Adrenal gland (tissue), 12 donors: ENCODE measurements around the gene DEDD2. TPM values are rescaled to one million over a fixed set of nuclear protein-coding genes. Genes with fewer than 3 reads are reported as not detected.

Experiments
- DNase-seq, 7 donors: peaks; one replicate each; pipeline ENCODE4 v3.0.0-alpha.2; 2019 to 2020
- H3K27ac ChIP-seq, 5 donors: fragments of 200-600 bp; sonication (generic) in 4 of 5; 1 replicate in 3 of 5; 2 replicates in 2 of 5; pipeline versions ENCODE4 v1.5.1 to v1.8.0; 2016 to 2020; ENCODE audit warnings: mild to moderate bottlenecking in 1 of 5
- H3K27me3 ChIP-seq: fragments of 200-600 bp; 2 replicates; pipeline ENCODE4 v1.8.0; 2021
- H3K36me3 ChIP-seq, 2 donors: fragments of 200-600 bp; replicated peaks in 1 of 2; 1 replicate in 1 of 2; 2 replicates in 1 of 2; pipeline versions ENCODE4 v1.5.1 to v1.8.0; 2018 to 2022
- H3K4me1 ChIP-seq, 2 donors: fragments of 200-600 bp; replicated peaks in 1 of 2; 1 replicate in 1 of 2; 2 replicates in 1 of 2; pipeline versions ENCODE4 v1.5.1 to v1.8.0; 2018 to 2021
- H3K4me3 ChIP-seq, 4 donors: fragments of 200-600 bp; sonication (generic) in 3 of 4; one replicate each; pipeline ENCODE4 v1.5.1; 2016 to 2018
- H3K9me3 ChIP-seq, 3 donors: fragments of 200-600 bp; sonication (generic) in 1 of 3; replicated peaks in 1 of 3; 1 replicate in 2 of 3; 2 replicates in 1 of 3; pipeline versions ENCODE4 v1.5.1 to v1.8.0; 2016 to 2021
- POLR2A ChIP-seq, 2 donors: fragments of 450-650 bp; IDR thresholded peaks; one replicate each; pipeline ENCODE4 v1.6.1; 2017; ENCODE audit warnings: antibody characterized with exemption in 2 of 2, mild to moderate bottlenecking in 2 of 2, moderate library complexity in 1 of 2
- WGBS, 4 donors: extraction: QIAGEN DNeasy Blood & Tissue Kit in 2 of 4; methylation state at CpG; one replicate each; pipeline versions ENCODE4 v1.1.5 to v1.1.7; 2013 to 2017; 5-methylcytosine and 5-hydroxymethylcytosine counted together
- intact Hi-C, 2 donors: fragments of 100-400 bp; cut with DNase I; formaldehyde crosslinking; loops; one replicate each; pipeline versions ENCODE4 v1.14.1 to v1.15.0; 2022 to 2023
- polyA plus RNA-seq, 3 donors: library from polyadenylated mRNA; stranded (reverse); fragments of 200-250 nt in 2 of 3; fragments of 350-450 nt in 1 of 3; fragmentation: Illumina TruSeq in 1 of 3; extraction: RNeasy Lipid Tissue Mini Kit (QIAGEN cat#74804) in 1 of 3; gene quantifications; one replicate each; pipeline ENCODE4 v1.2.3, GENCODE V29; 2013 to 2014
- total RNA-seq, 9 donors: library from RNA; depleted of rRNA in 4 of 9; stranded (reverse); fragments of >200 nt in 4 of 9; fragments of 120-200 nt in 1 of 9; fragmentation: NEBNext Ultra II Directional in 1 of 9; extraction: Animal tissue kit (Norgen Biotek cat#: 25700) in 1 of 9; gene quantifications; one replicate each; pipeline versions ENCODE4 v1.1.0 to v1.2.4, GENCODE V29; 2013 to 2023
- TF ChIP-seq, protein P1 (sequence below), 6 experiments: fragments of 450-650 bp in 4 of 6; fragments of 200-600 bp in 2 of 6; sonication (generic) in 1 of 6; IDR thresholded peaks; 1 replicate in 5 of 6; 2 replicates in 1 of 6; pipeline versions ENCODE4 v1.5.1 to v1.8.0; 2016 to 2021; ENCODE audit warnings: antibody characterized with exemption in 6 of 6, mild to moderate bottlenecking in 2 of 6, moderate library complexity in 1 of 6
- donor health status: healthy with polysubstance abuse.
- donor health status: Bipolar disorder and iron deficiency.
- donor health status: DM: yes; HTN: yes; CAD: no.
- donor health status: DM: no; HTN: no; CAD: no.
- donor health status: DM: no; HTN: no; CAD: no.
- donor health status: DM: yes; HTN: yes; CAD: no.

DEDD2 gene
- total and polyA plus RNA-seq, 12 donors, result 26.0 to 54.8 (median 31.5) TPM

DNA sequence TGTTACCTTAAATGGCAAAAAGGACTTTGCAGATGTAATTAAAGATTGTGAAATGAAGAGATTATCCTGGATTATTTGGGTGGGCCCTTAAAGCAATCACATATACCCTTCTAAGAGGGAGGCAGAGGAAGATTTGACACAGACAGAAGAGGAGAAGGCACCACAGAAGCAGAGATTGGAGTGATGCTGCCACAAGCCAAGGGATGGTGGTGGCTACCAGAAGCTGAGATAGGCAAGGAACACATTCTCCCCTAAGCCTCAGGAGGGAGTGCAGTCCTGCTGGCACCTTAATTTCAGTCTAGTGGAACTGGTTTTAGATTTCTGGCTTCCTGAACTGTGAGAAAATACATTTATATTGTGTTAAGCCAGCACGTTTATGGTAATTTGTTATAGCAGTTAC lies 24.2 kb downstream of the DEDD2 start:
- WGBS, 4 donors, result 67 to 82% (median 77%) methylated on average over 1 of the region's 1 CpG
- intact Hi-C loops, result no loop called here
- peaks cover 0 to 3% of the 10 kb centered on the region in 2 donors for H3K36me3 ChIP-seq

DNA sequence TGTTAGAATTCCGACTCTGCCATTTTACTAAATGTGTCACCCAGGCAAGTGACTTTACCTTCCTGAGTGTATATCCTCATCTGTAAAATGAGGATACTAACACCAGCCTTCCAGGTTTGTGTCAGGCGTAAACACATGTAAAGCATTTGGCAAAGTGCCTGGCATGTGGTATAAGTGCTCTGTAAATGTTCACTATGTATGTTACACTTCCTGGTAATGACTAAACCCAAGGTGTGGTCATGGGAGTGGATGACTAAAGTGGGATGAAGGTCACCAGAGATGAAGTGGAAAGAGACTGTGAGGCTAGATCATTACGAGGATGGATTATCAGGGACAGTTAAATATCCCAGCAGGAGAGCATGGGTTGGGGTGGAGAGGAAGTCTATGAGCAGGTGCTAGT lies 25.6 kb downstream of the DEDD2 start:
- H3K27me3 ChIP-seq, result no peaks in the 10 kb centered on the region
- H3K36me3 ChIP-seq, result no peaks in the 10 kb centered on the region
- H3K9me3 ChIP-seq, result no peaks in the 10 kb centered on the region
- DNase-seq, result no peak
- H3K27ac ChIP-seq, result no peak overlapping the region
- TF ChIP-seq POLR2A (IDR thresholded peaks at IDR 0.05), result no peak
- TF ChIP-seq, protein P1, sequence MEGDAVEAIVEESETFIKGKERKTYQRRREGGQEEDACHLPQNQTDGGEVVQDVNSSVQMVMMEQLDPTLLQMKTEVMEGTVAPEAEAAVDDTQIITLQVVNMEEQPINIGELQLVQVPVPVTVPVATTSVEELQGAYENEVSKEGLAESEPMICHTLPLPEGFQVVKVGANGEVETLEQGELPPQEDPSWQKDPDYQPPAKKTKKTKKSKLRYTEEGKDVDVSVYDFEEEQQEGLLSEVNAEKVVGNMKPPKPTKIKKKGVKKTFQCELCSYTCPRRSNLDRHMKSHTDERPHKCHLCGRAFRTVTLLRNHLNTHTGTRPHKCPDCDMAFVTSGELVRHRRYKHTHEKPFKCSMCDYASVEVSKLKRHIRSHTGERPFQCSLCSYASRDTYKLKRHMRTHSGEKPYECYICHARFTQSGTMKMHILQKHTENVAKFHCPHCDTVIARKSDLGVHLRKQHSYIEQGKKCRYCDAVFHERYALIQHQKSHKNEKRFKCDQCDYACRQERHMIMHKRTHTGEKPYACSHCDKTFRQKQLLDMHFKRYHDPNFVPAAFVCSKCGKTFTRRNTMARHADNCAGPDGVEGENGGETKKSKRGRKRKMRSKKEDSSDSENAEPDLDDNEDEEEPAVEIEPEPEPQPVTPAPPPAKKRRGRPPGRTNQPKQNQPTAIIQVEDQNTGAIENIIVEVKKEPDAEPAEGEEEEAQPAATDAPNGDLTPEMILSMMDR (IDR thresholded peaks at IDR 0.05), result no peak
- no peak overlapping the region for H3K4me3 ChIP-seq
- H3K4me1 ChIP-seq, result no peaks in the 10 kb centered on the region
- WGBS, 4 donors, result 52 to 73% (median 61%) methylated on average over 3 of the region's 3 CpGs
- intact Hi-C loops, result no loop called here

More for the DNA sequence above, 24.2 kb downstream of the DEDD2 start:
- Histone ChIP-seq H3K9me3 (no peaks in the 10 kb centered on the region), H3K27ac (no peak overlapping the region), H3K4me3 (no peak overlapping the region), H3K4me1 (peaks cover 0 to 7% of the 10 kb centered on the region in 2 donors), H3K27me3 (no peaks in the 10 kb centered on the region)
- no peak for DNase-seq
- no peak for TF ChIP-seq POLR2A (IDR thresholded peaks at IDR 0.05)
- TF ChIP-seq, protein P1 (IDR thresholded peaks at IDR 0.05), result no peak

DNA sequence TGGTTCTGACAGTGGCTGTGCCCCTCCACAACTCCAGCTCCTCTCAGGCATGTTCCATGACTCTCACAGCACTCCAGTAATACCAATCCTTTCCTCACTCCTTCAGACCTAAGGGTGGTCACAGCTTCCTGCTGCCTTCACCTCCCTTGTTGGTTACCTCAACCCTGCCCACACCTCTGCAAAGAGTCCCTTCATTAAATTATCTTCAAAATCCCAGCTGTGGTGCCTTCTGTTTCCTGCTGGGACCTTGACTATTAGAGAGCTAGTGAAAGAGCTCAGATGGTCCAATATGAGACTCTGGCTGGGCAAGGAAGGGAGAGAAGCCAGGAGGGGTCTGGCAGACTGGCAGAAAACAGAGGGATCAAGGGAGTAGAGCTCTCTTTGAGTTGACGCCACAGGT lies 26.1 kb downstream of the DEDD2 start:
- Histone ChIP-seq H3K27ac (no peak overlapping the region), H3K27me3 (no peaks in the 10 kb centered on the region), H3K4me3 (no peak overlapping the region), H3K36me3 (no peaks in the 10 kb centered on the region), H3K9me3 (no peaks in the 10 kb centered on the region), H3K4me1 (no peaks in the 10 kb centered on the region)
- 71 to 100% (median 91%) methylated on average over 1 of the region's 1 CpG for WGBS, 4 donors
- no peak for TF ChIP-seq POLR2A (IDR thresholded peaks at IDR 0.05)
- TF ChIP-seq, protein P1 (IDR thresholded peaks at IDR 0.05), result no peak
- DNase-seq, result no peak
- intact Hi-C loops, result no loop called here

DNA sequence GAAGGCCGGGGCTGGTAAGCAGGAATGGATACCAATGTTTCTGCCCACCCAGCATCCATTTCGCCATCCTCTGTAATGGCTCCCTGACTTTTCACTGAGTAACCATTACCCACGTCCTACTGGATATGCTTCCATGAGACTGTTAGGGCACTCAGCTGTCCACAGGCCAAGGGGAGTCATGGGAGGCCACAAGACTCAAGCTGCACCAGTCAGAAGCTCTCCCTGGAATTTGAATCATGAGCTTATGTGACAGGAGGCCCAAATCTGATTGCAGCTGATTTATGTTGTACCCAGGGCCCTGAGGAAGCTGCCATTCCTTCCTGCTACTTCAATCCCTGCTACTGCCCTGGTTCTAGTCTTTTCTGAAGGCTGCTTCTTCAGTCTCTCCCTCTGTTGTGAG lies 28.3 kb downstream of the DEDD2 start:
- Histone ChIP-seq H3K4me3 (no peak overlapping the region), H3K9me3 (no peaks in the 10 kb centered on the region), H3K36me3 (no peaks in the 10 kb centered on the region), H3K27me3 (no peaks in the 10 kb centered on the region), H3K27ac (no peak overlapping the region), H3K4me1 (peaks cover 0 to 8% of the 10 kb centered on the region in 2 donors)
- intact Hi-C loops, result no loop called here
- WGBS, 4 donors, result 57 to 62% (median 61%) methylated on average over 3 of the region's 3 CpGs
- no peak for TF ChIP-seq POLR2A (IDR thresholded peaks at IDR 0.05)
- TF ChIP-seq, protein P1 (IDR thresholded peaks at IDR 0.05), result no peak
- no peak for DNase-seq
